HG03135 (cell line): ENCODE measurements around the gene PIGS.
"Not testable (repeated sequence)": the region's sequence is repeated elsewhere in the genome, so short reads cannot be mapped to it uniquely, and the experiment has no call there.

Source experiments
- ATAC-seq: cut with Tn5 transposase; IDR thresholded peaks from one replicate; pipeline ENCODE4 v1.9.1; 2021; ENCODE audit warnings: mild to moderate bottlenecking, moderate library complexity; ENCODE audit not compliant: unreplicated experiment

PIGS gene

GRCh38 chr17:28532050-28532960, 39.0 kb downstream of the PIGS start:
- ATAC-seq: no peak

- no peak for ATAC-seq
These were observed 40.4 kb downstream of the PIGS start for GRCh38 chr17:28530926-28531325.

GRCh38 chr17:28530250-28530649, 41.1 kb downstream of the PIGS start:
- ATAC-seq: no peak

- no peak for ATAC-seq
These were observed 42.3 kb downstream of the PIGS start for GRCh38 chr17:28529013-28529400.

GRCh38 chr17:28528327-28529012, 42.9 kb downstream of the PIGS start:
- no peak for ATAC-seq

- no peak for ATAC-seq
These were observed 43.5 kb downstream of the PIGS start for GRCh38 chr17:28527859-28528258.

- no peak for ATAC-seq
These were observed 44.1 kb downstream of the PIGS start for GRCh38 chr17:28527181-28527681.

GRCh38 chr17:28526381-28526780, 44.9 kb downstream of the PIGS start:
- no peak for ATAC-seq

- no peak for ATAC-seq
These were observed 46.6 kb downstream of the PIGS start for GRCh38 chr17:28524476-28525424.

GRCh38 chr17:28523876-28524275, 47.4 kb downstream of the PIGS start:
- ATAC-seq: no peak

GRCh38 chr17:28523186-28523585, 48.1 kb downstream of the PIGS start:
- ATAC-seq: no peak

GRCh38 chr17:28522281-28522680, 49.0 kb downstream of the PIGS start:
- ATAC-seq: not testable (repeated sequence)

- no peak for ATAC-seq
These were observed 49.8 kb downstream of the PIGS start for GRCh38 chr17:28521311-28522085.

GRCh38 chr17:28520687-28521086, 50.6 kb downstream of the PIGS start:
- no peak for ATAC-seq

GRCh38 chr17:28519236-28519635, 52.1 kb downstream of the PIGS start:
- ATAC-seq: no peak

GRCh38 chr17:28518578-28518977, 52.7 kb downstream of the PIGS start:
- no peak for ATAC-seq

- ATAC-seq: no peak
These were observed 53.2 kb downstream of the PIGS start for GRCh38 chr17:28518132-28518531.

GRCh38 chr17:28515518-28515917, 55.8 kb downstream of the PIGS start:
- no peak for ATAC-seq

GRCh38 chr17:28514561-28515002, 56.7 kb downstream of the PIGS start:
- no peak for ATAC-seq

GRCh38 chr17:28513476-28513875, 57.8 kb downstream of the PIGS start:
- ATAC-seq: no peak
